Smooth muscle cell of the umbilical artery (primary cell): ENCODE measurements around the gene SBF2. TPM values are rescaled to one million over a fixed set of nuclear protein-coding genes. Genes with fewer than 3 reads are reported as not detected.

Experiments used
- total RNA-seq: library from RNA; depleted of rRNA; stranded (reverse); fragments of >200 nt; gene quantifications from 2 replicates; pipeline ENCODE4 v1.2.3, GENCODE V29; 2014

The SBF2 gene
- total RNA-seq = 36.5 and 54.1 TPM in 2 replicates

DNA sequence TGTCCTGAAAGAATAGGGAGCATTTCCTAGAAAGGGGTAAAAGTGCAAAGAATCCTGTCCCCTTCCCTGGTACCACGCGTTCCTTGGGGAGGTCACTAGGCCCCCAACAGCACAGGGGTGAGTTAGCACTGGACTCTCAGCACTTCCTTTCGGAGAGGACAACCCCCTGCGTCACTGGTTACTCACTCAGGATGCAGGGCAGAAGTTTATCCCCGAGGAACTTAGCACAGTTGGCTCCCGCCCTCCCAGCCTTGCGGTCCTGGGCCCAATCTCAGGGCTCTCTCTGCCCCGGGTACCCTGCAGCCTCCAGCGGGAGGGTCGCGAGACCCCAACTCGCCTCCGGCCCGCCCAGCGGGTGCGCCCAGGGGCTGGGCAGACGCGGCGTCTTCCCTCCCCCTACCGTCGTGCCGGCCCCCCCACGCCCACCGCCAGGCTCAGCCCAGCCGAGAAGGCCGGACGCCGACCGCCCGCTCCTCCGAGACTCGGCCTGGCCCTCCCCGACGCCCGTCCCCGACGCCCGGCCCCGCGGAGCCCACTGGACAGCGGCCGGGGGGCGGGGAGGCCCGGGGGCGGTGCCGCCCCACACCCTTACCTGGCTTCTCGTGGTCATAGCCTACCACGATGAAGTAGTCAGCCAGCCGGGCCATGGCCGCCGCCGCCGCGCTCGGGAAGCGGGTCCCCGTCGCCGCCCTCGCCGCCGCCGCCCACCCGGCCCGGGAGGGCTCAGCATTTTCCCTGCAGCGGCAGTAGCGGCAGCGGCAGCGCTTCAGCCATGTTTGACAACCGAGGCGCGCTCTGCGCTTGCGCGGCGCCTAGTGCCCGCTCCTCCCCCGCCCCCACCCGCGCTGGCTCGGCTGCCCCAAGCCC is at the start of gene SBF2:
TSS of gene SBF2 (minus strand) at position 797 of the 867 bp plus-strand sequence. CDS start at position 647, 150 bp downstream.

DNA sequence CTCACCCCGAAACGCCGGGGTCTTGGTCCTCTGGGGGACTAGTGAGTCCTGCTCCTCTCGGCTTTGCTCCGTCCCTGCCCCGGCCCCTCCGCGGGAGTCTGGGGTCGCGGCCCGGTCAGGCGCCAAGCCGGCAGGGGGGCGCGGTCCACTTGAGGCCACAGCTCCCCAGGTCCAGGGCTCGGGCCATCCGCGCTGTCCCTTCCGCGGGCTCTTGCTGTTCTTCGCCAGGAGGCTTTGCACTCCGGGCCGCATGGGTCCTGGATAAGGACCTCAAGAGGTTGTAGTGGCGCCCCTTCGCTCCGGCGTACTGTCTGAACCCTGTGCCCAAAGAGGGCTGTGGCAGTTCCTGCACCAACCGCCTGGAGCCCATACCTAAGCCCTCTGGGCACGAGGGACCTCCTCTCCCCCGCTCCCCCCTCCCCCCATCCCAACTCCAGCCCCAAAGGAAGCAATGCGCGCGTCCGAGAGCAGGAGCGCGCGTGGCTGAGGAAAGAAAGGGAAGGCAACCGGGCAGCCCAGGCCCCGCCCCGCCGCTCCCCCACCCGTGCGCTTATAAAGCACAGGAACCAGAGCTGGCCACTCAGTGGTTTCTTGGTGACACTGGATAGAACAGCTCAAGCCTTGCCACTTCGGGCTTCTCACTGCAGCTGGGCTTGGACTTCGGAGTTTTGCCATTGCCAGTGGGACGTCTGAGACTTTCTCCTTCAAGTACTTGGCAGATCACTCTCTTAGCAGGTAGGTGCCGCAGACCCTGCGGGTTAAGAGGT is 10.7 kb upstream of the SBF2 start, which contains the start of gene ADM:
TSS of gene ADM (plus strand) at position 579 of the 767 bp plus-strand sequence. CDS start 628 bp downstream, outside the sequence.

Other genes with a start within 250 kb of the SBF2 start
- gene ADM, start 10.9 kb upstream of the SBF2 start, total RNA-seq = 76.5 and 93.5 TPM in 2 replicates
- 12.2 and 16.0 TPM in 2 replicates for gene AMPD3, start 161.0 kb upstream of the SBF2 start, total RNA-seq
- 38.6 and 41.0 TPM in 2 replicates for gene RNF141, start 247.0 kb upstream of the SBF2 start, total RNA-seq